OCI-M2 (cell line): Measurements from ENCODE around the gene LRP1B.

Experiments
- DNase-seq: peaks from one replicate; lab custom pipeline; 2025; ENCODE audit not compliant: unreplicated experiment; lab: John Stamatoyannopoulos, UW

LRP1B gene

DNA sequence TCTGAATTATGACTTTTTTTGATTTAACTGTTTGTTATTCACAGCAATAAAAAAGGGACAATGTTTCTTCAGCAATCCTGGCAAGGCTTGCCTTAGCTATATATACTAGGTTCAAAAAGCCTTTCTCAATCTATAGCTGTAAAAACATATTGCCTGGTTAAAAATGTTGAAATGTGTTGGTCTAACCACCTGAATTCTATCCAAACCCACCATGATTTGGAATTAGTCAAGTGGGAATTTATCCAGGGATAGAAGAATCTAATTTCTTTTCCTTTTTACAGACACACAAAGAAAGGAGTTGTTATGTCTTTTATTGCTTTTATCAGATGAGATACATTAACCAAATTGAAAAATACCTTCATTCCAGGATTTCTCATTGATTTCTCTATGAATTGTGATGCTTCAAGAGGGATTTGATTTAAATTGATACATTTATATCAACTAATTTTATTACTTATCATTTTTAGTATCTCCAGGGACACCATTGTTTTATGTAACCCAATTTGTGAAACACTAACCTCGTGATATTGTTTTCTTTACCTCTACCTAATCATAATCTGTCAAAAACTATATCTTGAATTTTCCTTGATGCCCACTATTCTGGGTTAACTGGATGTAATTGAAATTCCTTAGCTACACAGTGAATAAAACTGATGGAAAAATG is 88.1 kb downstream of the LRP1B start:
- DNase-seq = no peak

- no peak for DNase-seq
Measured at GRCh38 chr2:142041996-142042395, 88.8 kb downstream of the LRP1B start.

DNA sequence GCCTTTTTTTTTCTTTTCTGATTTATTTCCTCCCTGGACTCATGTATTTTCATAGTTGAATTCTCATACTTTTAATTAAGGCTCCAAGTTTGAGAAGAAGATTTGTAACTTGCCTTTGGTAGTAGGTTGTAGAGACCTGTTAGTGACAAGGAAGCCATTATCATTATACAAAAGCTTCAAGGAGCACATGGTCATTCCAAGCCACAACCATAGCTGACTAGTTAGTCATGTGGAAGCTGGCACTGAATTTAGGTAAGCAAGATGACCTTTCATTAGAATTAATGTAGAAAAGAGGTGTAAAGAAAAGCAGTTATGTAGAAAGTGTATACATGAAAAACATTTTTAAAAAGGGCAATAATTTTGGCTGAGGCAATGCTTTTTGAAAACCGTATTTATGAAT is 89.7 kb downstream of the LRP1B start:
- no peak for DNase-seq

GRCh38 chr2:142040556-142040955 is 90.3 kb downstream of the LRP1B start:
- DNase-seq = no peak

DNA sequence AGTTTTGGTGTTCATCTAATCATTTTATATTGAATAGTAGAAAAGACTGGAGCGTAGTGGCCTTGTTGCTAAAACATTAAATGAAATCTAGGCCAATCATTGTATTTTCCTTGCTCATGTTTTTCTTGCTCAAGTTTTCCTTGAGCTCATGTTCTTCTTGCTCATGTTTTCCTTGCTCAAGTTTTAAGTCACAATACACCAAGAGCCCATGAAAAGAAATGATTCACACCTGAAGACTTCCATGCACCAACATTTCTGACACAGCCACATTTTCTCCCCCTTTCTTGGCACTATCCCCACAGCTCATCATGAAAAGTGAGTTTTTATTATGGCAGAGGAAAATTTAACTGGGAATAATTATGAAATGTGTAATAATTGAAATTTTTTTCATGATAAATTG is 92.0 kb downstream of the LRP1B start:
- DNase-seq = no peak

DNA sequence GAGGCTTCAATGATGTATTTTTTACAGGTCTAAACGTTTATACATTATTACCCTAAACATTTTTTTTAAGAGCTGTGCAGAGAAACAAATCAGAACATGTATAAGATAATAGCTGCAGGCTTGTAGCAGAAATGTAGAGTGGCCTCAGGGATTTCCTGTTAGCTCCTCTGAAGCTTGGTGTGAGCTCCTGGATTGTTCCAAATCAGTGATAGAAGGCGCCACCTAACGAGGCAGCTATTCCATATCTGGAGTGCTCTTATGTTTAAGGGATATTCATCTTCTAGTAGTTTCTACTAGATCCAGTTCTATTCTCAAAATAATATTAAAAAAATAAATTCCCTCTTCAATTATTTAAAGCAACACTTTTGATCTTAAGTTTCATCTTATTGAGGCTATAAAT is 93.1 kb downstream of the LRP1B start:
- DNase-seq = no peak

DNA sequence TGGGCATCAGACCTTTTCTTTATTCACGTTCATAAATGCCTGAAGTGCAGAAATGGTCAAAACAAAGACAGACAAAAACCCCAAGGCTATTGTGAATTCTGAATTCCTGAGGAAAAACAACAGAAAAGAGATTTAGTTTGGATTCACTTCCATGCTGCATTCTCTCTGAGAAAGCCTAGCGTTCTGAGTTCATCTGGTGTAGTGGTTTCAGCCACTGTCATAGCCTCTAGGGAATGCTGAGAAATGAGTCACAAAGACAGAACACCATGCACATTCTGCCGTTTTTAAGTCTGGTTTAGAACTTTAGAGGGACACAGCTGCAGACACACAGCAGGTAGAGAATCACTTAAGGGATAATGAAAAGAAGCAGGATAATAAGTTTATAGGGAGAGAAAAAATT is 93.8 kb downstream of the LRP1B start:
- DNase-seq = no peak

GRCh38 chr2:142033393-142033792 is 97.4 kb downstream of the LRP1B start:
- no peak for DNase-seq

GRCh38 chr2:142031656-142032055 is 99.2 kb downstream of the LRP1B start:
- no peak for DNase-seq

DNA sequence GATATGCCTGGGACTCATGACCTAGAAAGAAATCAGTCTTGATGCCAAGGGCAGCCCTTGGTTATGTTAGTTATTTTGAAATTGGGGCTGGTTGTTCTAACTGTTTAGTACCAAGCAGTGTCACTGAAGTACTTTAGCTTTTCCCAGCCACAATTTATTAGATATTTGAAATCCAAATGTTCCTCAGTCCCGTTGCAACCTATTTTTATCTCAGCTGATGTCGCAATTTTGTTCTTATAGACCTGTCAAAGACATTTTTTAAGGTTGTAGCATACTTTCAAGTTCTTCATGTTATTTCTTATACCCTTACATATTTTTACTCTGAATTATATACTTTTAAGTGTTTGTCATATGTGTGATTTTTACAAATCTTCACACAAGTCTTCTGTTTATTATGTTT is 100.1 kb downstream of the LRP1B start:
- DNase-seq = no peak

DNA sequence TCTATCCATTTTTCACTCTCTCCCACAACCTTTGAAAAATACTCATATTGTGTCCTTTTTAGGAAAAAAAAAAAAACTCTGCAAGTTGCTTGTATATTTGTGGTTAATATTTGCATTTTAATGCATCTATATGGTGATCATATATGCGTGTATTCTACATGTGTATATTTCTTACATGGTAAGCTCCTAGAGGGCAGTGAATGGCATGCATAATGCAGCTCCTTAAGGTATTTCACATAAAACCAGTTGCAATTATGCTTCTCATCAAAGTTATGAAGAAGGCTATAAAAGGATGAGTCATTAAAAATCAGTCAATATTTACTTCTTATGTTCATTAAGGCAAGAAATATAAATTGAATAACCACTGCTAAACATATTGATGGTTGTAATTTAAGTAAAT is 100.8 kb downstream of the LRP1B start:
- DNase-seq = no peak

DNA sequence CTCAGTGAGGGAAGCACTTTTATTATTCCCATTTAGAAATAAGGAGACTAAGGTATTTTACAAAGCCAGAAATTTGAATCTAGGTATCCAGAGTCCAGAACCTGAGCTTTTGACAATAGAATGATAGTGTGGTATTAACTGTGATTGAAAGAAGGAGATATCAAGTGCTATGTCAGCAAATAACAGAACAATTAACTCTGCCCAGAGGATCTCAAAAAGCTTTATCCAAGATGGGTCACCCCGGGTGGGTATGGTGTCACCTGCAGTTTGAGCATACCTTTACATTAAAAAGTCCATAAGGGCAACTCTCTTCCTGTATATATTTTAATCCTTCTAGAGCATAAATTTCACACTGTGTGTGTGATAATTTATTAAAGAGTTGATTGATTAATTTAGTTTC is 105.4 kb downstream of the LRP1B start:
- no peak for DNase-seq

- no peak for DNase-seq
Measured at GRCh38 chr2:142020368-142020767, 110.4 kb downstream of the LRP1B start.

GRCh38 chr2:142014536-142014935 is 116.3 kb downstream of the LRP1B start:
- DNase-seq = no peak

DNA sequence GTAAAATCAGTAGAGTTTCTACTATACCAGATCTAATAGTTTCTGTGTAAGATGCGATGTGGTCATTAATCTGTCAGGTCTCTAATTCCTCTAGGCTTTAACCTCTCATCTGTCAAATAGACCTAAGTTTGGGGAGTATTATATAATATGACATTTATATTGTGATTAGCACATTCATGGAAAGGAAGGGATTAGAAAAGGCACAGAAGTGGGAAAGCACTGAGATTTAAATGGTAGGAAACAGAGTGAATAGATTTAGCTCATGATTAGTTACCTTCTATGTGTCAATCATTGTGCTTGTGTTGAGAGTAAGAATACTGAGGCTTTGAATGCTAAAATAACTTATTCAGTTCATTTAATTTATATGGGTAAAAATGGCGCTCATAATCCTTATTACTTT is 118.0 kb downstream of the LRP1B start:
- no peak for DNase-seq

DNA sequence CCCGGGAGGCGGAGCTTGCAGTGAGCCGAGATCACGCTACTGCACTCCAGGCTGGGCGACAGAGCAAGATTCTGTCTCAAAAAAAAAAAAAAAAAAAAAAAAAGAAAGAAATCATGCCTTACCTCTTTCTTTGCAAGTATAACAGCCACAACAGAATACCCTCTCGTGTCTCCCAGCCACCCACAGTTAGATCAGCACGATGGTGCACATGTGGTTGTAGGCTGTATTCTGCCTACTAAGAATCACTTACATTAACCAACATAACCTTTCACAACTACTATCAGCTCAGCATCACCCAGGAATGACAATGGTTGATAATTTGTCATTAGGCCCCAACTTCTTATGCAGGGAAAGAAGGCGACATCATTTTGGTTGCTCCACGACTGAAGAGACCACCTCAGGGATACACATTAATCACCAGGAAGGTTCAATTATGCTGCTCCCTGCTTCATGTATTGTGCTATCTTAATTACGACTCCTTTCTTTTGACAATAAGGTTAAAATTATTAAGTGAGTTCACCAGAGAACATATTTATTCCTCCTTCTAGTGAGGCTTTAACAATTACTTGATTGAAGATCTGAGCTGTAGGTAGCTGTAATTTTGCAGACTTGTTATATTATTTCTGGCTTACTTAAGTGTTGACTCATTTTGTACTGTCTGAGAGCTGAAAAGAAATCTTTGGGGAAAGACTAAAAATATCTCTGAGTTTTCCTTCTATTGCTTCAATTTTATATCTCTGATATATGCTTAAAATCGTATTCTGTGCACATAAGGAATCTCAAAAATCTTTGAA is 120.1 kb downstream of the LRP1B start:
- DNase-seq = no peak

DNA sequence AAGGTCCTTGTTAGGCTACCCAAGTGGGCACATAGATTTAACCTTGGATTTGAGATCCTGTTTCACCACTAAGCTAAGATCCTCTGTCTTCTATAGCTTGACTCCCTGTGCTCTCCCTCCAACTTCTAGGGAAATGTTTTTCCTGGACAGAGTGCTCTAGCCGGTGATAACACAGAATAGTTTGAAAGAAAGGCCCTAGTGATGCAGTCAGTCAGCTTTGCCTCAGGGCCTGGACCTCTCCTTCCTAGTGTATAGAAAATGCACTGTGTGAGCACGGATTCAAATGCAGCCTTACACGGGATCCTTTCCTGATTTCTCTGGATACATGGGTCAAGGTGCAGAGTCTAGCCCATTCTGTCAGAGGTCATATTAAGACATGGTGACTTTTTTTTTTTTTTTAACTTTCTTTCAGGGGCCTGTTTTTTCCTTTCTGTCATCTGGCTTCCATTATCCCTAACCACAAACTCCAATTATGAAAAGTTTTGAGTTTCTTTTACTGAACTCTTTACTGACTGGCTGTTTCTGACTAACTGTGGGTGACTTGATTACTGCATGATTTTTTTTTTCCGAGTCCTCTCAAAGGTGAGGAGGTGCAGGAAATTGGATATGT is 122.6 kb downstream of the LRP1B start:
- no peak for DNase-seq

DNA sequence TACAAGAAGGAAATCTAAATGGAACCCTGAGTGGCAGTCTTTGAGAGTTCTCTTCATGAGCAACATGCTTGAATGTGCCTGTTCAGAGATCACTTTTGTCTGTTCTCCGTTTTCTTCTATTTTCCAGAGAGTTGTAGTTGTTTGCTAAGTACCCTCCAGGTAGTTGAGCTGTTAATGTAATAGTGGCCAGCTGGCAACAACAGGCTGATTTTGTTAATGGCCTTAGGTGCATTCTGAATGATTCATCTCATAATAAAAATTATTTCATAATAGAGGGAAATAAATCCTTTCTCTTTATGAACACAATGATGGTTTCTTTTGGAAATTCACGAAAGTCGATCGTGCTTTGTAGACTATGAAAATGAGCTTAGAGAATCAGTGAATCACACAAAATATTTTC is 136.8 kb downstream of the LRP1B start:
- no peak for DNase-seq

DNA sequence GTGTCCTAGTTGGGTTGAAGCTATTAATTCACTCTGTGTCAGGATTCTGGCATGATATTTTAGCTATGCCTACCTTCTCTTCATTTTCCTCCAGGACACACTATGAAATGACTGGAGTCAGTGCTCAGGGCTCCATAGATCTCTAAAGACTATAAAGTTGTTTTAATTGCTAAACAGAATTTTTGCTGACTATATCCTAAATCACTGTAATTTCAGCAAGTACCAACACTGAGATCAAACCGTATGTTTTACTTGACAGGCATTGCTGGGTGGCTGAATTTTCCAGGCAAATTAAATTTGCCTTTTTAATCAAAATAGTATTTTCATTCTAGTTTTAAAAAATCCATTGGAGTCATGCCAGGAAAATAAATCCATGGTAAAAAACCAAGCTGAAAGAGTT is 138.1 kb downstream of the LRP1B start:
- no peak for DNase-seq

GRCh38 chr2:141968433-141968832 is 162.4 kb downstream of the LRP1B start:
- DNase-seq = no peak

DNA sequence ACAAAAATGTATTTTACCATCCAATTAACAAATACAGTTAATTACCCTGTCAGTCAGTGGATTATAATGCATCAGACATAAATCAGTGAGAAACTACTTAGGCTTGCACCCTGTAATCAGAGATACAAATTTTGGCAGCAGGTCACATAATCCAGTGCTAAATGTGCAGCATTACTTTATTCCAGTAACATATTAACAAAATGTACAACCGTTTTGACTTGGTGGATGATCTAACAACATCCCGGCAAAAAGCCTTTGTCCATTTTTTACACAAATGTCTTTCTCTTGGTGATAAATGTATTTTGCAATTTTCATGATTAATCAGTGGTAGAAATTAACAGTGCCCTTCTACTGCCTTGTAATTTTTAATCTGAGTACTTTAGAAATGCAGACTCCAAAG is 162.8 kb downstream of the LRP1B start:
- DNase-seq = no peak

DNA sequence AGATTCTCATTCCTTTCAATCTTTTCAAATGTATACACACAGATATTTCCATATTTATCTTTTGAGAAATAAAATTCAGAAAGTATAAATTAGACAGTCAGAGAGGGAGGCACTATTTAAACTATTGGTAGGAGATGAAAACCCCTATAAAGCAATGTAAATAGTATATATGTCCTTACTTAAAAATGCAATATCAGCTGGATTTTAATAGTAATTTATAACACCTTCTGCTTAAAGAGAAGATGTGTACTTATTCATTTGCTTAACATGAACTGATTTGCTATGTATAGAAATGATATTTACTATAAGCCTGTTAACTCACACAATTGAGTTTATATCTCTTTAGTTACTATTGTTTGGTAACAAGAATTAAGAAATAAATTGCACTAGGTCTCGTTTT is 163.3 kb downstream of the LRP1B start:
- DNase-seq = no peak
